PFSK-1 (cell line): Measurements from ENCODE around the gene LITAFD.

Source experiments
- FOXP2 ChIP-seq: optimal IDR thresholded peaks from 2 replicates; pipeline ENCODE3; 2011; ENCODE audit warnings: borderline replicate concordance, control low read depth, inconsistent platforms; ENCODE audit not compliant: insufficient read depth; ENCODE audit errors: extremely low read length, extremely low read depth
- POLR2AphosphoS5 ChIP-seq: IDR thresholded peaks from 2 replicates; pipeline ENCODE4 v1.6.1; 2012; ENCODE audit warnings: low read depth, mild to moderate bottlenecking, control low read depth, low read length, moderate library complexity
- SIN3A ChIP-seq: IDR thresholded peaks from 2 replicates; pipeline ENCODE4 v1.6.1; 2012; ENCODE audit warnings: mild to moderate bottlenecking, low read length, moderate library complexity, borderline replicate concordance; ENCODE audit not compliant: insufficient read depth
- TAF1 ChIP-seq: IDR thresholded peaks from 2 replicates; pipeline ENCODE4 v1.6.1; 2012; ENCODE audit warnings: low read length, control low read depth, borderline replicate concordance; ENCODE audit not compliant: insufficient read depth
- TF ChIP-seq, protein P1 (sequence below), 2 experiments: IDR thresholded peaks; 2 replicates each; pipeline versions ENCODE4 v1.6.1 to v1.8.0; 2011 to 2012; ENCODE audit warnings: low read depth in 2 of 2, low read length in 2 of 2, control low read depth in 1 of 2, inconsistent platforms in 1 of 2, mild to moderate bottlenecking in 1 of 2, moderate library complexity in 1 of 2; ENCODE audit not compliant: insufficient read depth in 1 of 2

LITAFD gene

DNA sequence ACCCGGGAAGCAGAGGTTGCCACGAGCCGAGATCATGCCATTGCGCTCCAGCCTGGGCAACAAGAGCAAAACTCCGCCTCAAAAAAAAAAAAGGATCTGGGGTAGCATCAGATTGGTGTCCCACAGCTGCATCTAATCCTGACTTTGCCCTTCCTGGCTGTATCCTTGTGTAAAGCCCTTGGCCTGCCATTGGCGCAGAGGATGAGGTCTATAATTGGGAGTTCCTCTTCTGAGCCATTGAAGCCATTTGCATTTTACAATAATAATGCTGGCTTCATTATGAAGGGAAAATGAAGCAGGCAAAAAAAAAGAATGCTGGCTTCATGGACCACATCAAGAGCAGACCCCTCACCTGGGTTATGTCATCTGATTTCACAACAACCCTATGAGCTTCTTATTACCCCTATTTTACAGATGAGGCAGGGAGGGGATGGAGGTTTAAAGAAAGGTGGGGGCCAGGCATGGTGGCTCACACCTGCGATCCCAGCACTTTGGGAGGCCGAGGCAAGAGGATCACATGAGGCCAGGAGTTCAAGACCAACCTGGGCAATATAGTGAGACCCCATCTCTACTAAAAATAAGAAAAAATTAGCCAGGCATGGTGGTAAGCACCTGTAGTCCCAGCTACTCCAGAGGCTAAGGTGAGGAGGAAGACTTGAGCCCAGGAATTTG is 1.2 kb upstream of the LITAFD start:
- TF ChIP-seq POLR2AphosphoS5 = no peak

DNA sequence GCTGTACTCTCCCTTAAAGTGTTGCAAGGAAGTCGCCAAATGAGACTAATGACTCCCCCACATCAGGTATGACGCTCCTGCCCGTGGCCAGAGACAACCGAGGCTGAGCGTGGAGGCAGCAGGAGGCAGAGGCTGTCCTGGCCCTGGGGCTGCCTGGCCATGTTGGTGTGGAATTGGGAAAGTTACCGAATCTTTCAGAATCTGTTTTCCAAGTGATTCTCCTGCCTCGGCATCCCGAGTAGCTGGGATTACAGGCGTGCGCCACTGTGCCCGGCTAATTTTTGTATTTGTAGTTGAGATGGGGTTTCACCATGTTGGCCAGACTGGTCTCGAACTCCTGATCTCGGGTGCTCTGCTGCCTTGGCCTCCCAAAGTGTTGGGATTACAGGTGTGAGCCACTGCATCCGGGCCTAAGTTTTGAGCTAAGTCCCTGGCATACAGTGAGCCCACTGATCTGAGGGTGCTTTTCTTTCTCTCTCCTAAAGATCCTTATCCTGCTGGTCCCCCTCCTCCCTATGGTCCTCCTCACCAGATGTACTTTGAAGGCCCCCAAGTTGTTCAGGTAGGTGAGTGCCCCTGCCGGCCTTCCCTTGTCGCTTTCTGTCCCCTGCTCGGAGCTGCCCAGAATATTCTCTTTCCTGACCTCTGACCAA is 700 bp downstream of the LITAFD start:
- TF ChIP-seq TAF1 = no peak
- TF ChIP-seq, protein P1, sequence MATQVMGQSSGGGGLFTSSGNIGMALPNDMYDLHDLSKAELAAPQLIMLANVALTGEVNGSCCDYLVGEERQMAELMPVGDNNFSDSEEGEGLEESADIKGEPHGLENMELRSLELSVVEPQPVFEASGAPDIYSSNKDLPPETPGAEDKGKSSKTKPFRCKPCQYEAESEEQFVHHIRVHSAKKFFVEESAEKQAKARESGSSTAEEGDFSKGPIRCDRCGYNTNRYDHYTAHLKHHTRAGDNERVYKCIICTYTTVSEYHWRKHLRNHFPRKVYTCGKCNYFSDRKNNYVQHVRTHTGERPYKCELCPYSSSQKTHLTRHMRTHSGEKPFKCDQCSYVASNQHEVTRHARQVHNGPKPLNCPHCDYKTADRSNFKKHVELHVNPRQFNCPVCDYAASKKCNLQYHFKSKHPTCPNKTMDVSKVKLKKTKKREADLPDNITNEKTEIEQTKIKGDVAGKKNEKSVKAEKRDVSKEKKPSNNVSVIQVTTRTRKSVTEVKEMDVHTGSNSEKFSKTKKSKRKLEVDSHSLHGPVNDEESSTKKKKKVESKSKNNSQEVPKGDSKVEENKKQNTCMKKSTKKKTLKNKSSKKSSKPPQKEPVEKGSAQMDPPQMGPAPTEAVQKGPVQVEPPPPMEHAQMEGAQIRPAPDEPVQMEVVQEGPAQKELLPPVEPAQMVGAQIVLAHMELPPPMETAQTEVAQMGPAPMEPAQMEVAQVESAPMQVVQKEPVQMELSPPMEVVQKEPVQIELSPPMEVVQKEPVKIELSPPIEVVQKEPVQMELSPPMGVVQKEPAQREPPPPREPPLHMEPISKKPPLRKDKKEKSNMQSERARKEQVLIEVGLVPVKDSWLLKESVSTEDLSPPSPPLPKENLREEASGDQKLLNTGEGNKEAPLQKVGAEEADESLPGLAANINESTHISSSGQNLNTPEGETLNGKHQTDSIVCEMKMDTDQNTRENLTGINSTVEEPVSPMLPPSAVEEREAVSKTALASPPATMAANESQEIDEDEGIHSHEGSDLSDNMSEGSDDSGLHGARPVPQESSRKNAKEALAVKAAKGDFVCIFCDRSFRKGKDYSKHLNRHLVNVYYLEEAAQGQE (IDR thresholded peaks at IDR 0.05; ENCODE audit: insufficient read depth in 1 of 2, low read depth in 2 of 2, low read length in 2 of 2) = no peak
- no peak for TF ChIP-seq SIN3A
- no peak for TF ChIP-seq POLR2AphosphoS5
- TF ChIP-seq FOXP2 = no peak

DNA sequence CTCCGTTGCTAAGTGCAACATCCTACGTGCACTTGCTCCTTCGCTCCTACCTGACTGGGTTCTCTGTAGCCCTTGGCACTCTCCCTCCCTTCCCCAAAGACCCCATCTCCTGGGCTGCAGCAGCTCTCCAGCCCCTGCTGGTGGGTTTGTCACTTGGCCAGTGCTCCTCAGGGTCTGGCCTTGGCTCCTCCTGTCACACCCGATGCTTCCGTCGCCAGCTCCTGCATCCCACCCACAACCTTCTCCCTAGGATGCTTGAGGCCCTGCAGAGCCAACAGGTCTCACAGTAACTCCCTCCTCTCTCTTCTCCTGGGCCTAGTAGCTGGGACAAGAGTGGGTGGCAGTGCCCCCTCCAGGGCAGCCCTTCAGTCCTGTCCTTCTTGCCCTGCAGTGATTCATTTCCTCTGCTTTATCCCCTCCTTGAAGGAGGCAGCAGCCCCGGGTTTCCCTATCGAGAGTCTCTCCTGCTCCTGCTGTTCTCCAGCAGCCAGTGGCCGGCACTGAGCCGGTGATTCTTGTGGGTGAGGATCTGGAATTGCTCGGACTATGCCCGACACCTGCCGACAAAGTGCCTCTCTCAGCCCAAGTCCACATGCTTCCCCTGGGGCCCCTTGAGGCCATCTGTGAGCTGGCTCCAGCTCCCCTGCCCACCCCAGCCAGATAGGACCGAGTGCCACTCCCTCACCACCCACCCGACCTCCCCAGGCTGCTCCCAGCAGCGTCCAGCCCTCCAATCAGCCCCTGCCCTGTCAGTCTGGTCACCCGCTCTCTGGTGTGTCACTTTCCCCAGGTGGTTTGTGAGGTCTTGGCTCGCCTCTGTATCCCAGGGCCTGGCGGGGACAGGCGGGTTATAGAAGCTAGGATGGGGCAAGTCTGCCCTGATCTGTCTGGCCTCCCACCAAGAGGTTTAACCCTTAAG is 3.8 kb downstream of the LITAFD start:
- no peak for TF ChIP-seq POLR2AphosphoS5
- TF ChIP-seq TAF1 = no peak
- no peak for TF ChIP-seq FOXP2
- TF ChIP-seq SIN3A = no peak
- TF ChIP-seq, protein P1 (IDR thresholded peaks at IDR 0.05; ENCODE audit: insufficient read depth in 1 of 2, low read depth in 2 of 2, low read length in 2 of 2) = no peak

GRCh38 chr16:8886593-8887430 is 4.7 kb downstream of the LITAFD start:
- TF ChIP-seq TAF1 = no peak
- no peak for TF ChIP-seq SIN3A
- no peak for TF ChIP-seq FOXP2

GRCh38 chr16:8887431-8887765 is 5.2 kb downstream of the LITAFD start:
- TF ChIP-seq FOXP2 (no peak), SIN3A (no peak), POLR2AphosphoS5 (no peak), TAF1 (no peak)
- TF ChIP-seq, protein P1 (IDR thresholded peaks at IDR 0.05; ENCODE audit: insufficient read depth in 1 of 2, low read depth in 2 of 2, low read length in 2 of 2) = no peak

DNA sequence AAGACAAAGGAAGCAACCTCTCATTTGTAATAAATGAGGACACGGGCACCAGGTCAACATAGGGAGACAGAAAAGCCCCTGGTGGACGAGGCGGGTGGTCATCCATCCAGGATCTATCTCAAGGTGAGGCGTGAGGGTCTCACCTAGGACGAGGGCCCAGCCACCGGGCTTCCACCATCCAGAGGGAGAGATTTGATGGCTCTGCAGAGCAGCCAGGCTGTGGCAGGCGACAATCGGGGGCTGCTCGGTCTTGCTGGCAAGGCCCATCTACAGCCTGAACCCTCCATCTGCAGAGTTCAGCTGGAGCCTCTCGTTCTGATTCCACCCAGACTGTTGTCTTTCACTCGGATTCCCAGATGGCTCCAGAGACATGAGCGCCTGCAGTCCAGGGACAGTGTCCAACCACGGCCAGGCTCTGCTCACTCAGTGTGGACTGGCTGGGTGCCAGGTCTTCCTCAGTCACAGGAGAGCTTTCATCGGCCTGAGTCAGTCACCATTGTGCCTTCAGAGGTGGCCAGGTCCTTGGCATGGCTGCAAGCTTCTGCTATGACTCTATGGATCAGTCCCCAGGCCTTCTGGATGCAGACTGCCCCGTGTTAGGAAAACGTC is 5.9 kb downstream of the LITAFD start:
- no peak for TF ChIP-seq POLR2AphosphoS5
- TF ChIP-seq, protein P1 (IDR thresholded peaks at IDR 0.05; ENCODE audit: insufficient read depth in 1 of 2, low read depth in 2 of 2, low read length in 2 of 2) = no peak
- TF ChIP-seq TAF1 = no peak
- no peak for TF ChIP-seq FOXP2
- TF ChIP-seq SIN3A = no peak
